HEK293 (cell line): Measurements from ENCODE around the gene HOOK1.
A peak's percentile ranks its signal among the peaks of the same experiment; 100 is the strongest.

Source experiments
- CTCF ChIA-PET: fragments of 350-600 bp; formaldehyde crosslinking; extraction: SDS; loops from one replicate; lab custom pipeline; 2021; ENCODE audit warnings: antibody characterized with exemption; lab: Yijun Ruan, JAX
- POLR2A ChIA-PET: fragments of 300-600 bp; formaldehyde crosslinking; extraction: SDS; loops from one replicate; lab custom pipeline; 2020; ENCODE audit warnings: antibody characterized with exemption, inconsistent platforms; lab: Yijun Ruan, JAX
- H3K27ac ChIP-seq: fragments of 200-500 bp; sonication (Bioruptor generic); 2 replicates; pipeline ENCODE4 v1.5.1; 2014; ENCODE audit warnings: low read depth, low read length, control low read depth, inconsistent platforms; ENCODE audit errors: extremely low read depth
- H3K36me3 ChIP-seq, 2 experiments: fragments of 200-500 bp in 1 of 2; sonication (Bioruptor generic) in 1 of 2; 1 replicate in 1 of 2; 2 replicates in 1 of 2; pipeline ENCODE4 v1.5.1; 2014 to 2017; ENCODE audit warnings: inconsistent platforms in 2 of 2, low read length in 2 of 2; ENCODE audit not compliant: control insufficient read depth in 2 of 2, insufficient read depth in 1 of 2
- H3K4me1 ChIP-seq: fragments of 200-500 bp; sonication (Bioruptor generic); 2 replicates; pipeline ENCODE4 v1.5.1; 2014; ENCODE audit warnings: mild to moderate bottlenecking, low read length, inconsistent platforms; ENCODE audit not compliant: control insufficient read depth, insufficient read depth
- H3K4me3 ChIP-seq: 2 replicates; pipeline ENCODE4 v1.5.1; 2011; ENCODE audit warnings: low read depth, mild to moderate bottlenecking, control low read depth, low read length, moderate library complexity
- H3K9me3 ChIP-seq: fragments of 200-500 bp; sonication (Bioruptor generic); 2 replicates; pipeline ENCODE4 v1.5.1; 2014; ENCODE audit warnings: low read depth, low read length, inconsistent platforms; ENCODE audit not compliant: control insufficient read depth, insufficient read depth
- PRDM10 ChIP-seq: fragments of 450-650 bp; formaldehyde crosslinking; IDR thresholded peaks from 2 replicates; pipeline ENCODE4 v1.5.1; 2016; ENCODE audit warnings: missing biosample characterization, missing genetic modification characterization
- PRDM6 ChIP-seq: fragments of 450-650 bp; formaldehyde crosslinking; IDR thresholded peaks from 2 replicates; pipeline ENCODE4 v1.5.1; 2017; ENCODE audit warnings: missing biosample characterization, missing genetic modification characterization
- TRIM28 ChIP-seq: IDR thresholded peaks from 2 replicates; pipeline ENCODE4 v1.6.1; 2011; ENCODE audit warnings: low read length, control low read depth, borderline replicate concordance
- ZNF239 ChIP-seq: fragments of 450-650 bp; formaldehyde crosslinking; IDR thresholded peaks from 2 replicates; pipeline ENCODE4 v1.5.1; 2016; ENCODE audit warnings: missing biosample characterization, missing genetic modification characterization
- ZNF391 ChIP-seq: fragments of 450-650 bp; formaldehyde crosslinking; IDR thresholded peaks from 2 replicates; pipeline ENCODE4 v1.5.1; 2016; ENCODE audit warnings: low read depth, missing biosample characterization, missing genetic modification characterization, borderline replicate concordance
- ZNF610 ChIP-seq: fragments of 450-650 bp; formaldehyde crosslinking; IDR thresholded peaks from 2 replicates; pipeline ENCODE4 v1.5.1; 2016; ENCODE audit warnings: missing biosample characterization, missing genetic modification characterization, borderline replicate concordance
- TF ChIP-seq, protein P1 (sequence below): fragments of 450-650 bp; formaldehyde crosslinking; IDR thresholded peaks from 2 replicates; pipeline ENCODE4 v1.5.1; 2016; ENCODE audit warnings: missing biosample characterization, missing genetic modification characterization, borderline replicate concordance
- TF ChIP-seq, protein P2 (sequence below): fragments of 450-650 bp; formaldehyde crosslinking; IDR thresholded peaks from 2 replicates; pipeline ENCODE4 v1.5.1; 2016; ENCODE audit warnings: missing biosample characterization, missing genetic modification characterization

HOOK1 gene

GRCh38 chr1:59917785-59918180 is 103.0 kb downstream of the HOOK1 start:
- POLR2A ChIA-PET: no interaction called here

More at GRCh38 chr1:59917785-59918180, 103.0 kb downstream of the HOOK1 start:
- Histone ChIP-seq H3K4me1 (no peaks in the 10 kb centered on the region), H3K36me3 (no peaks in the 10 kb centered on the region), H3K4me3 (no peak overlapping the region), H3K9me3 (no peaks in the 10 kb centered on the region), H3K27ac (no peak overlapping the region)
- CTCF ChIA-PET: no interaction called here
- TF ChIP-seq ZNF610 (tag by site-specific recombination) (no peak), ZNF239 (no peak), PRDM10 (tag by site-specific recombination) (no peak), ZNF391 (no peak), PRDM6 (tag by site-specific recombination) (no peak), TRIM28 (peak; percentile 58; the same call in 1 of the 2 replicates)
- TF ChIP-seq, protein P1, sequence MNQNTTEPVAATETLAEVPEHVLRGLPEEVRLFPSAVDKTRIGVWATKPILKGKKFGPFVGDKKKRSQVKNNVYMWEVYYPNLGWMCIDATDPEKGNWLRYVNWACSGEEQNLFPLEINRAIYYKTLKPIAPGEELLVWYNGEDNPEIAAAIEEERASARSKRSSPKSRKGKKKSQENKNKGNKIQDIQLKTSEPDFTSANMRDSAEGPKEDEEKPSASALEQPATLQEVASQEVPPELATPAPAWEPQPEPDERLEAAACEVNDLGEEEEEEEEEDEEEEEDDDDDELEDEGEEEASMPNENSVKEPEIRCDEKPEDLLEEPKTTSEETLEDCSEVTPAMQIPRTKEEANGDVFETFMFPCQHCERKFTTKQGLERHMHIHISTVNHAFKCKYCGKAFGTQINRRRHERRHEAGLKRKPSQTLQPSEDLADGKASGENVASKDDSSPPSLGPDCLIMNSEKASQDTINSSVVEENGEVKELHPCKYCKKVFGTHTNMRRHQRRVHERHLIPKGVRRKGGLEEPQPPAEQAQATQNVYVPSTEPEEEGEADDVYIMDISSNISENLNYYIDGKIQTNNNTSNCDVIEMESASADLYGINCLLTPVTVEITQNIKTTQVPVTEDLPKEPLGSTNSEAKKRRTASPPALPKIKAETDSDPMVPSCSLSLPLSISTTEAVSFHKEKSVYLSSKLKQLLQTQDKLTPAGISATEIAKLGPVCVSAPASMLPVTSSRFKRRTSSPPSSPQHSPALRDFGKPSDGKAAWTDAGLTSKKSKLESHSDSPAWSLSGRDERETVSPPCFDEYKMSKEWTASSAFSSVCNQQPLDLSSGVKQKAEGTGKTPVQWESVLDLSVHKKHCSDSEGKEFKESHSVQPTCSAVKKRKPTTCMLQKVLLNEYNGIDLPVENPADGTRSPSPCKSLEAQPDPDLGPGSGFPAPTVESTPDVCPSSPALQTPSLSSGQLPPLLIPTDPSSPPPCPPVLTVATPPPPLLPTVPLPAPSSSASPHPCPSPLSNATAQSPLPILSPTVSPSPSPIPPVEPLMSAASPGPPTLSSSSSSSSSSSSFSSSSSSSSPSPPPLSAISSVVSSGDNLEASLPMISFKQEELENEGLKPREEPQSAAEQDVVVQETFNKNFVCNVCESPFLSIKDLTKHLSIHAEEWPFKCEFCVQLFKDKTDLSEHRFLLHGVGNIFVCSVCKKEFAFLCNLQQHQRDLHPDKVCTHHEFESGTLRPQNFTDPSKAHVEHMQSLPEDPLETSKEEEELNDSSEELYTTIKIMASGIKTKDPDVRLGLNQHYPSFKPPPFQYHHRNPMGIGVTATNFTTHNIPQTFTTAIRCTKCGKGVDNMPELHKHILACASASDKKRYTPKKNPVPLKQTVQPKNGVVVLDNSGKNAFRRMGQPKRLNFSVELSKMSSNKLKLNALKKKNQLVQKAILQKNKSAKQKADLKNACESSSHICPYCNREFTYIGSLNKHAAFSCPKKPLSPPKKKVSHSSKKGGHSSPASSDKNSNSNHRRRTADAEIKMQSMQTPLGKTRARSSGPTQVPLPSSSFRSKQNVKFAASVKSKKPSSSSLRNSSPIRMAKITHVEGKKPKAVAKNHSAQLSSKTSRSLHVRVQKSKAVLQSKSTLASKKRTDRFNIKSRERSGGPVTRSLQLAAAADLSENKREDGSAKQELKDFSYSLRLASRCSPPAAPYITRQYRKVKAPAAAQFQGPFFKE (tag by site-specific recombination): no peak
- TF ChIP-seq, protein P2, sequence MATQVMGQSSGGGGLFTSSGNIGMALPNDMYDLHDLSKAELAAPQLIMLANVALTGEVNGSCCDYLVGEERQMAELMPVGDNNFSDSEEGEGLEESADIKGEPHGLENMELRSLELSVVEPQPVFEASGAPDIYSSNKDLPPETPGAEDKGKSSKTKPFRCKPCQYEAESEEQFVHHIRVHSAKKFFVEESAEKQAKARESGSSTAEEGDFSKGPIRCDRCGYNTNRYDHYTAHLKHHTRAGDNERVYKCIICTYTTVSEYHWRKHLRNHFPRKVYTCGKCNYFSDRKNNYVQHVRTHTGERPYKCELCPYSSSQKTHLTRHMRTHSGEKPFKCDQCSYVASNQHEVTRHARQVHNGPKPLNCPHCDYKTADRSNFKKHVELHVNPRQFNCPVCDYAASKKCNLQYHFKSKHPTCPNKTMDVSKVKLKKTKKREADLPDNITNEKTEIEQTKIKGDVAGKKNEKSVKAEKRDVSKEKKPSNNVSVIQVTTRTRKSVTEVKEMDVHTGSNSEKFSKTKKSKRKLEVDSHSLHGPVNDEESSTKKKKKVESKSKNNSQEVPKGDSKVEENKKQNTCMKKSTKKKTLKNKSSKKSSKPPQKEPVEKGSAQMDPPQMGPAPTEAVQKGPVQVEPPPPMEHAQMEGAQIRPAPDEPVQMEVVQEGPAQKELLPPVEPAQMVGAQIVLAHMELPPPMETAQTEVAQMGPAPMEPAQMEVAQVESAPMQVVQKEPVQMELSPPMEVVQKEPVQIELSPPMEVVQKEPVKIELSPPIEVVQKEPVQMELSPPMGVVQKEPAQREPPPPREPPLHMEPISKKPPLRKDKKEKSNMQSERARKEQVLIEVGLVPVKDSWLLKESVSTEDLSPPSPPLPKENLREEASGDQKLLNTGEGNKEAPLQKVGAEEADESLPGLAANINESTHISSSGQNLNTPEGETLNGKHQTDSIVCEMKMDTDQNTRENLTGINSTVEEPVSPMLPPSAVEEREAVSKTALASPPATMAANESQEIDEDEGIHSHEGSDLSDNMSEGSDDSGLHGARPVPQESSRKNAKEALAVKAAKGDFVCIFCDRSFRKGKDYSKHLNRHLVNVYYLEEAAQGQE (tag by site-specific recombination): no peak
- TF ChIP-seq, all 188 proteins: peak for 1
